GM23338 (cell line): ENCODE data around the gene NF1. TPM values are rescaled to one million over a fixed set of nuclear protein-coding genes. Genes with fewer than 3 reads are reported as not detected.

Source experiments
- ATAC-seq: fragments of 200-7000 bp; cut with Tn5 transposase; 3 replicates; pipeline ENCODE4 v1.9.1; 2020
- DNase-seq: peaks from one replicate; pipeline ENCODE4 v3.0.0-alpha.2; 2015; ENCODE audit warnings: low spot score
- H2AFZ ChIP-seq: fragments of 200-600 bp; sonication (generic); 2 replicates; pipeline ENCODE4 v1.8.0; 2016; ENCODE audit warnings: antibody characterized with exemption, mild to moderate bottlenecking, moderate library complexity
- H3F3A ChIP-seq: fragments of 200-600 bp; sonication (generic); replicated peaks from 2 replicates; pipeline ENCODE4 v1.8.0; 2017; ENCODE audit warnings: antibody characterized with exemption, mixed run types, low read depth
- H3K27ac ChIP-seq: fragments of 200-600 bp; sonication (generic); 2 replicates; pipeline ENCODE4 v1.6.1; 2016; ENCODE audit warnings: low read depth
- H3K27me3 ChIP-seq: fragments of 200-600 bp; sonication (generic); 2 replicates; pipeline ENCODE4 v1.8.0; 2016; ENCODE audit warnings: mild to moderate bottlenecking, mixed run types, moderate library complexity; ENCODE audit not compliant: insufficient read depth
- H3K36me3 ChIP-seq: fragments of 200-600 bp; sonication (generic); 2 replicates; pipeline ENCODE4 v1.8.0; 2016; ENCODE audit warnings: mild to moderate bottlenecking; ENCODE audit not compliant: insufficient read depth
- H3K4me1 ChIP-seq: fragments of 200-600 bp; sonication (generic); 2 replicates; pipeline ENCODE4 v1.8.0; 2016; ENCODE audit warnings: mild to moderate bottlenecking, moderate library complexity; ENCODE audit not compliant: insufficient read depth
- H3K4me2 ChIP-seq: fragments of 200-600 bp; sonication (generic); 2 replicates; pipeline ENCODE4 v1.7.1; 2017; ENCODE audit warnings: mixed run types
- H3K4me3 ChIP-seq: fragments of 200-600 bp; sonication (generic); 2 replicates; pipeline ENCODE4 v1.6.1; 2016; ENCODE audit warnings: mixed run types
- H3K79me2 ChIP-seq: fragments of 200-600 bp; sonication (generic); replicated peaks from 2 replicates; pipeline ENCODE4 v1.8.0; 2017; ENCODE audit warnings: mild to moderate bottlenecking; ENCODE audit not compliant: insufficient read depth
- H3K9me2 ChIP-seq: fragments of 200-600 bp; sonication (generic); 2 replicates; pipeline ENCODE4 v1.8.0; 2017; ENCODE audit not compliant: insufficient read depth
- H4K20me1 ChIP-seq: fragments of 200-600 bp; sonication (generic); replicated peaks from 2 replicates; pipeline ENCODE4 v1.8.0; 2017; ENCODE audit warnings: mild to moderate bottlenecking; ENCODE audit not compliant: insufficient read depth
- H3K27ac Mint-ChIP-seq: 2 replicates; pipeline ENCODE4 v1.8.0; 2020; ENCODE audit warnings: inconsistent platforms, mild to moderate bottlenecking, moderate library complexity, mixed read lengths
- H3K27me3 Mint-ChIP-seq: 3 replicates; pipeline ENCODE4 v1.8.0; 2022; ENCODE audit warnings: low read depth, mild to moderate bottlenecking, moderate library complexity, mixed read lengths, inconsistent platforms; ENCODE audit not compliant: insufficient read depth, poor library complexity
- H3K36me3 Mint-ChIP-seq: 3 replicates; pipeline ENCODE4 v1.8.0; 2021; ENCODE audit warnings: low read depth, mild to moderate bottlenecking, inconsistent platforms, moderate library complexity, mixed read lengths
- H3K4me1 Mint-ChIP-seq: 3 replicates; pipeline ENCODE4 v1.8.0; 2020; ENCODE audit warnings: mild to moderate bottlenecking, inconsistent platforms, mixed read lengths
- H3K4me3 Mint-ChIP-seq: 3 replicates; pipeline ENCODE4 v1.8.0; 2021; ENCODE audit warnings: moderate library complexity, mild to moderate bottlenecking, inconsistent platforms, mixed read lengths
- H3K9me3 Mint-ChIP-seq: 3 replicates; pipeline ENCODE4 v1.8.0; 2020; ENCODE audit warnings: moderate library complexity, mild to moderate bottlenecking, inconsistent platforms, mixed read lengths
- EZH2 ChIP-seq: fragments of 200-600 bp; sonication (generic); IDR thresholded peaks from one replicate; pipeline ENCODE4 v1.8.0; 2017; ENCODE audit warnings: antibody characterized with exemption, mild to moderate bottlenecking, low read depth; ENCODE audit not compliant: unreplicated experiment
- EZH2phosphoT487 ChIP-seq: fragments of 200-600 bp; sonication (generic); IDR thresholded peaks from one replicate; pipeline ENCODE4 v1.8.1; 2018; ENCODE audit warnings: antibody characterized with exemption; ENCODE audit not compliant: unreplicated experiment
- NANOG ChIP-seq: IDR thresholded peaks from 2 replicates; pipeline ENCODE4 v1.6.1; 2016; ENCODE audit warnings: antibody characterized with exemption, borderline replicate concordance
- POLR2AphosphoS5 ChIP-seq: IDR thresholded peaks from 2 replicates; pipeline ENCODE4 v1.6.1; 2016; ENCODE audit warnings: antibody characterized with exemption, low read depth
- REST ChIP-seq: IDR thresholded peaks from one replicate; pipeline ENCODE4 v1.6.1; 2018; ENCODE audit warnings: antibody characterized with exemption; ENCODE audit not compliant: unreplicated experiment
- STAT1 ChIP-seq: IDR thresholded peaks from one replicate; pipeline ENCODE4 v1.6.1; 2016; ENCODE audit warnings: antibody characterized with exemption; ENCODE audit not compliant: unreplicated experiment
- ZNF331 ChIP-seq: fragments of 250-450 bp; sonication (Bioruptor Pico); IDR thresholded peaks from 2 replicates; pipeline ENCODE4 v1.5.0; 2020; ENCODE audit warnings: low read depth, mild to moderate bottlenecking, moderate library complexity
- ZNF462 ChIP-seq: fragments of 250-450 bp; sonication (Bioruptor Pico); IDR thresholded peaks from 2 replicates; pipeline ENCODE4 v1.5.0; 2020; ENCODE audit warnings: mild to moderate bottlenecking, moderate library complexity
- polyA plus RNA-seq: library from polyadenylated mRNA; unstranded; fragments of >200 nt; fragmentation: Nextera tagmentation; extraction: Ambion mirVana; gene quantifications from 2 replicates; pipeline ENCODE4 v1.2.1, GENCODE V29; 2016
- total RNA-seq: library from RNA; depleted of rRNA; stranded (reverse); fragments of >200 nt; shearing (Covaris generic); gene quantifications from 2 replicates; pipeline ENCODE4 v1.2.3, GENCODE V29; 2014
- TF ChIP-seq, protein P1 (sequence below): IDR thresholded peaks from 2 replicates; pipeline ENCODE4 v1.6.1; 2016; ENCODE audit warnings: antibody characterized with exemption
- TF ChIP-seq, protein P2 (sequence below), 2 experiments: fragments of 200-600 bp in 1 of 2; sonication (generic) in 1 of 2; conservative IDR thresholded peaks; 2 replicates each; pipeline versions ENCODE4 v1.5.1 to v1.6.1; 2016 to 2017; ENCODE audit warnings: antibody characterized with exemption in 2 of 2, low read depth in 2 of 2, mild to moderate bottlenecking in 2 of 2, moderate library complexity in 1 of 2

NF1 gene
- total and polyA plus RNA-seq, 2 experiments from 2014 or later = 16.3 to 49.7 TPM

DNA sequence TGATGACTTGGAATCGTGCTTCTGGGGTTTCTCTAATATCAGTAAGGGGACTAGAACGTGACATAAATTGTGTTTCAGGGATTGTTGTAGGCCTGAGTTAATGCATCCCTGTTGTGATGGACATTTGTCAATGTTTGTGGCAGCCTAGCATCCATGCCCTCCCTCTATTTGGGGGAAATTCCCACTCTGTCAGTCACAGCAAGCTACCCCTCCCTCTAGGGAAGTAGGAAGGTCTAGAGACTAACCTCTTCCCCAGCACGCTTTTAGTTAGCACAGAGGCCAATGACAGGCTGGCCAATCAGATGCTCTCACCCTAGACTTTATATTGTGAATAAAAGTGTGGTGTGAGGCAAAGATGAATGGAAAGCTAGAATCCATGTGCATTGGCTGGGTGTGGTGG is 32.4 kb upstream of the NF1 start:
- Histone ChIP-seq H2AFZ (no peak overlapping the region), H3K36me3 (no peaks in the 10 kb centered on the region), H3K27ac (no peak overlapping the region), H3K4me3 (no peak overlapping the region), H3K9me2 (no peaks in the 10 kb centered on the region), H3K79me2 (no peaks in the 10 kb centered on the region), H3K27me3 (no peaks in the 10 kb centered on the region), H3K4me1 (no peaks in the 10 kb centered on the region), H3K4me2 (no peak overlapping the region), H4K20me1 (no peaks in the 10 kb centered on the region), H3F3A (no peaks in the 10 kb centered on the region)
- Mint-ChIP-seq H3K9me3 (no peaks in the 10 kb centered on the region), H3K27me3 (peaks cover 4% of the 10 kb centered on the region), H3K27ac (no peak overlapping the region), H3K36me3 (no peaks in the 10 kb centered on the region), H3K4me1 (peaks cover 10% of the 10 kb centered on the region), H3K4me3 (no peak overlapping the region)
- DNase-seq (no peak), ATAC-seq (no peak)
- no peak for TF ChIP-seq EZH2phosphoT487
- no peak for TF ChIP-seq POLR2AphosphoS5
- no peak for TF ChIP-seq ZNF331 (CRISPR knock-in tag)

DNA sequence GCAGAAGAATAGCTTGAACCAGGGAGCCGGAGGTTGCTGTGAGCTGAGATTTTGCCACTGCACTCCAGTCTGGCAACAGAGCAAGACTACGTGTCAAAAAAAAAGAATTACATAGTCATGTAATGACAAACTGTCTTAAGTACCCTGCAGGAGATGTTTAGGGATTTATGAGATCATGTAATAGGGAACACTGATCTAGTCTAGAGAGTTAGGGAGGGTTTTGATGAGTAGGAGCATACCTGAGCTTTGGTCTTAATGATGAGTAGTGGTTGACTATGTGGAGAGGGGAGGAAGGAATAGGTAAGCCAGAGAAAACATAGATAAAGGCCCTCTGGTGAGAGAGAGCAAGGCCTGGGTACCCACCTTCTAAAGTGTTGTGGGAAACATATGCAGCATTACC is 30.1 kb upstream of the NF1 start:
- no peaks in the 10 kb centered on the region for H3K4me1 ChIP-seq
- H3K27me3 ChIP-seq = no peaks in the 10 kb centered on the region
- no peaks in the 10 kb centered on the region for H4K20me1 ChIP-seq
- H3K9me3 Mint-ChIP-seq = no peaks in the 10 kb centered on the region
- no peak overlapping the region for H3K4me2 ChIP-seq
- H3K4me3 ChIP-seq = no peak overlapping the region
- H3K4me3 Mint-ChIP-seq = no peak overlapping the region
- no peak overlapping the region for H2AFZ ChIP-seq
- ATAC-seq (no peak), DNase-seq (no peak)
- H3K27ac Mint-ChIP-seq = no peak overlapping the region
- H3K79me2 ChIP-seq = no peaks in the 10 kb centered on the region
- H3K36me3 ChIP-seq = no peaks in the 10 kb centered on the region
- peaks cover 10% of the 10 kb centered on the region for H3K4me1 Mint-ChIP-seq
- no peaks in the 10 kb centered on the region for H3F3A ChIP-seq
- no peaks in the 10 kb centered on the region for H3K9me2 ChIP-seq
- H3K27me3 Mint-ChIP-seq = peaks cover 4% of the 10 kb centered on the region
- H3K27ac ChIP-seq = no peak overlapping the region
- no peaks in the 10 kb centered on the region for H3K36me3 Mint-ChIP-seq
- TF ChIP-seq ZNF462 (CRISPR knock-in tag) = no peak
- TF ChIP-seq, protein P1, sequence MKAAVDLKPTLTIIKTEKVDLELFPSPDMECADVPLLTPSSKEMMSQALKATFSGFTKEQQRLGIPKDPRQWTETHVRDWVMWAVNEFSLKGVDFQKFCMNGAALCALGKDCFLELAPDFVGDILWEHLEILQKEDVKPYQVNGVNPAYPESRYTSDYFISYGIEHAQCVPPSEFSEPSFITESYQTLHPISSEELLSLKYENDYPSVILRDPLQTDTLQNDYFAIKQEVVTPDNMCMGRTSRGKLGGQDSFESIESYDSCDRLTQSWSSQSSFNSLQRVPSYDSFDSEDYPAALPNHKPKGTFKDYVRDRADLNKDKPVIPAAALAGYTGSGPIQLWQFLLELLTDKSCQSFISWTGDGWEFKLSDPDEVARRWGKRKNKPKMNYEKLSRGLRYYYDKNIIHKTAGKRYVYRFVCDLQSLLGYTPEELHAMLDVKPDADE = no peak
- TF ChIP-seq NANOG = no peak
- TF ChIP-seq REST = no peak
- TF ChIP-seq, protein P2, sequence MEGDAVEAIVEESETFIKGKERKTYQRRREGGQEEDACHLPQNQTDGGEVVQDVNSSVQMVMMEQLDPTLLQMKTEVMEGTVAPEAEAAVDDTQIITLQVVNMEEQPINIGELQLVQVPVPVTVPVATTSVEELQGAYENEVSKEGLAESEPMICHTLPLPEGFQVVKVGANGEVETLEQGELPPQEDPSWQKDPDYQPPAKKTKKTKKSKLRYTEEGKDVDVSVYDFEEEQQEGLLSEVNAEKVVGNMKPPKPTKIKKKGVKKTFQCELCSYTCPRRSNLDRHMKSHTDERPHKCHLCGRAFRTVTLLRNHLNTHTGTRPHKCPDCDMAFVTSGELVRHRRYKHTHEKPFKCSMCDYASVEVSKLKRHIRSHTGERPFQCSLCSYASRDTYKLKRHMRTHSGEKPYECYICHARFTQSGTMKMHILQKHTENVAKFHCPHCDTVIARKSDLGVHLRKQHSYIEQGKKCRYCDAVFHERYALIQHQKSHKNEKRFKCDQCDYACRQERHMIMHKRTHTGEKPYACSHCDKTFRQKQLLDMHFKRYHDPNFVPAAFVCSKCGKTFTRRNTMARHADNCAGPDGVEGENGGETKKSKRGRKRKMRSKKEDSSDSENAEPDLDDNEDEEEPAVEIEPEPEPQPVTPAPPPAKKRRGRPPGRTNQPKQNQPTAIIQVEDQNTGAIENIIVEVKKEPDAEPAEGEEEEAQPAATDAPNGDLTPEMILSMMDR (conservative IDR thresholded peaks at IDR 0.05; ENCODE audit: low read depth in 2 of 2) = no peak
- no peak for TF ChIP-seq EZH2
- no peak for TF ChIP-seq POLR2AphosphoS5
- no peak for TF ChIP-seq STAT1
